GM12891 (cell line): Measurements from ENCODE around the gene LVRN.

Experiments used
- POLR2A ChIP-seq: IDR thresholded peaks from 2 replicates; pipeline ENCODE4 v1.6.1; 2011; ENCODE audit warnings: low read depth, low read length, control low read depth
- POLR2AphosphoS5 ChIP-seq: IDR thresholded peaks from 2 replicates; pipeline ENCODE4 v1.6.1; 2011; ENCODE audit warnings: low read depth, low read length, control low read depth
- SPI1 ChIP-seq: IDR thresholded peaks from 2 replicates; pipeline ENCODE4 v1.6.1; 2011; ENCODE audit warnings: low read depth, low read length, control low read depth
- TAF1 ChIP-seq: IDR thresholded peaks from 2 replicates; pipeline ENCODE4 v1.6.1; 2011; ENCODE audit warnings: low read depth, low read length, control low read depth

DNA sequence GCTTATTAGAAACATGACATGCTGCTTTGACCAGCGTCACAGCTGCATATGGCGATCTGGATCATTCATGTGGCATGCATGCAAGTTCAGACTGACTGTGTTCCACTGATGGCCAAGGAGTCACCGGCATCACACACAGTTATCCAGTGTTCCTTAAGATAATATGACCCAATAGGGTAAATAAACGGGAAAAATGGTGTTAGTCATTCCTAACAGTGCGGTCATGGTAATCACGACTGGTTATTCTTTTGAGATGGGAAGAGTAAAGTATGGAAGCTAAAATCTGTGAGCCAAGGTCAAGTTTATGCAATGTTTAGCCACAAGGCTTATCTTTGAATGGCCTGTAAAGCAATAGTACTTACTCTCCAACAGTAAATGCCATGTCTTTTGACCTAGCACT is 29.3 kb upstream of the LVRN start:
- no peak for TF ChIP-seq POLR2AphosphoS5
- no peak for TF ChIP-seq POLR2A
- no peak for TF ChIP-seq TAF1
- TF ChIP-seq SPI1: no peak
